Stomach (tissue), 4 donors: ENCODE results near the gene TPSB2.

Source experiments
- CTCF ChIP-seq, 7 experiments: fragments of 450-650 bp in 4 of 7; fragments of 200-600 bp in 3 of 7; sonication (generic) in 3 of 7; IDR thresholded peaks; one replicate each; pipeline ENCODE4 v1.5.1; 2016 to 2019; ENCODE audit warnings: antibody characterized with exemption in 7 of 7, control low read depth in 2 of 7, mild to moderate bottlenecking in 1 of 7
- POLR2A ChIP-seq, 4 donors: fragments of 450-650 bp; IDR thresholded peaks; one replicate each; pipeline ENCODE4 v1.6.1; 2016; ENCODE audit warnings: antibody characterized with exemption in 4 of 4, control low read depth in 2 of 4, mild to moderate bottlenecking in 1 of 4, moderate library complexity in 1 of 4
- POLR2AphosphoS5 ChIP-seq, 3 donors: sonication (generic); formaldehyde crosslinking; IDR thresholded peaks; one replicate each; pipeline ENCODE4 v1.6.1; 2016; ENCODE audit warnings: antibody characterized with exemption in 3 of 3

GRCh38 chr16:1209081-1209480, 20.9 kb downstream of the TPSB2 start:
- TF ChIP-seq CTCF (IDR thresholded peaks at IDR 0.05) (no peak), POLR2AphosphoS5 (IDR thresholded peaks at IDR 0.05) (no peak), POLR2A (IDR thresholded peaks at IDR 0.05) (no peak)
